T-helper 2 cell (primary cell): ENCODE measurements around the gene COX6B2.

Experiments used
- DNase-seq, 5 experiments: peaks; one replicate each; pipeline versions ENCODE4 v3.0.0 to v3.0.0-alpha.2; 2012 to 2022

The COX6B2 gene

DNA sequence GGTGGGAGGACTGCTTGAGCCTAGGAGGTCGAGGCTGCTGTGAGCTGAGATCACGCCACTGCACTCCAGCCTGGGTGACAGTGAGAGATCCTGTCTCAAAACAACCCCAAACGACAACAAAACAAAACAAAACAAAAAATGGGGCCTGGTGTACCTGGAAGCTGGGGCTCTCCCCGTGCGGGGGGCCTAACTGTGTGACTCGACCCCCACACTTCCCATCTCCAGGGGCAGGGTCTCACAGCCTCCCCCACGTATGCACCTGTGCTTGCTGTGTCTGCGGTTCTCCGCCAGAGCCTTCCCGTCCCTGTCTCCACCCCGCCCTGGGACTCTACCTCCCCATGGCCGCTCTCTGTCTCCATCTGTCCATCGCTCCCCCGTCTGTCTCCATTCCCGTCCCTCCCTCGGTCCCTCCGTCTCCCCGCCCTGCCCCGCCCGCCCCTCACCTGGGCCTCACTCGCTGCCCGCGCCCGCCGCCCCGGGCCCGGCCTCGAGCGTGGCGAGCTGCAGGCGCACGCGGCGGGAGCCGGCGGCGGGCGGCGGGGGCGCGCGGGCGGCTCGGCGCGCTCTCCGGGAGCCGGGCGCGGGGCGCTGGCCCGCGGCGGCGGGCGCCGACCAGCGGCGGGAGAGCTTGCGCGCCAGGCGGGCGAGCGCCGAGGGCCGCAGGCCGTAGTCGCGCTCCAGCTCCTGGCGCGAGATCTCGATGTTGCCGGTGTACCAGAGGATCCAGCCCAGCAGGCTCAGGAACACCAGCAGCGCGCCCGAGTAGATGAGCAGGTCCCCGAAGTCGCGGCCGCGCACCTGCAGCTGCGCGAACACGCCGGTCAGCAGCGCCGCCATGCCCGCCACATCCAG, 29.0 kb upstream of the COX6B2 start:
- peak in 2 of 5 experiments; percentile 30 to 78 for DNase-seq

GRCh38 chr19:55382522-55383054, 28.1 kb upstream of the COX6B2 start:
- DNase-seq: no peak

GRCh38 chr19:55382013-55382412, 27.5 kb upstream of the COX6B2 start:
- DNase-seq: no peak

DNA sequence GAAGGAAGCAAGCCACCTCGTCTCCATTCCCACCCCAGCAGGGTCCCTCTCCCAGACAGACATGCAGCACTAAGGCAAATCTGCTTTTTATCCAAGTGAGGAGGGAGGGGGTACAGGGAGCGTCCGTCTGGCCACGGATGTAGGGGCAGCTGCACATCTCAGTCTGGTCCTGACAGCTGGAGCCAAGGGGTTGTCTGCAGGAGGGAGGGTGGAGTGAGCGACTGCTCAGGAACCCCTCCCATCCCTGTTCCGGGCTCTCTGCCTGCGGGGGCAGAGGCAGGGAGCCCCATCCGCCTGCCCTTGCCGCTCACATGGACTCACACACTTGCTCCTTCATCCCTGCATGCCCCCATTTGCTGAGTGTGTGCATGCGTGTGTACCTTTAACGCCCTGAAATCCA, 24.7 kb upstream of the COX6B2 start:
- DNase-seq: no peak

- no peak for DNase-seq
Observed at GRCh38 chr19:55377356-55378131, 23.0 kb upstream of the COX6B2 start.

GRCh38 chr19:55376241-55376933, 21.9 kb upstream of the COX6B2 start, which contains the start of gene TMEM190:
TMEM190 (plus strand) TSS chr19:55376826; CDS start chr19:55376854, 28 bp downstream.
- DNase-seq: no peak

GRCh38 chr19:55373993-55374757, 19.7 kb upstream of the COX6B2 start:
- no peak for DNase-seq

DNA sequence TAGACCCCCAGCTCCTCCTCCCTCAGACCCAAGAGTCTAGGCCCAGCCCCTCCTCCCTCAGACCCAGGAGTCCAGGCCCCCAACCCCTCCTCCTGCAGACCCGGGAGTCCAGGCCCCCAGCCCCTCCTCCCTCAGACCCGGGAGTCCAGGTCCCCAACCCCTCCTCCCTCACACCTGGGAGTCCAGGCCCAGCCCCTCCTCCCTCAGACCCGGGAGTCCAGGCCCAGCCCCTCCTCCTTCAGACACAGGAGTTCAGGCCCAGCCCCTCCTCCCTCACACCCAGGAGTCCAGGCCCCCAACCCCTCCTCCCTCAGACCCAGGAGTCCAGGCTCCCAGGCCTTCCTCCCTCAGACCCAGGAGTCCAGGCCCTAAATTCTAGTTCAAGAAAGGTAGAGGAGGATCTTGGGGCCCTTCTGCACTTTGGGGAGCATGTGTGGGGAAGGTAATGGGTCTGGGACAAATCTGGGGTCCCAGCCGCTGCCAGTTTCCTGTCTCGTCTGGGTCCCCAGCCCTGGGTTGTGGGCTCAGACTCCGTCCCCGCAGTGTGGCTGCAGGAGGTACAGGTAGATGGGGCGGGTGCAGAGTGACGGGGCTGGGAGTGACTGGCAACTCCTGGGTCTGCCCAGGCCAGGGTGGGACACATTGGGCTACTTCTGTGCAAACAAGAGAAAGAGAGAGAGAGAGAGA, 18.9 kb upstream of the COX6B2 start:
- DNase-seq: no peak

DNA sequence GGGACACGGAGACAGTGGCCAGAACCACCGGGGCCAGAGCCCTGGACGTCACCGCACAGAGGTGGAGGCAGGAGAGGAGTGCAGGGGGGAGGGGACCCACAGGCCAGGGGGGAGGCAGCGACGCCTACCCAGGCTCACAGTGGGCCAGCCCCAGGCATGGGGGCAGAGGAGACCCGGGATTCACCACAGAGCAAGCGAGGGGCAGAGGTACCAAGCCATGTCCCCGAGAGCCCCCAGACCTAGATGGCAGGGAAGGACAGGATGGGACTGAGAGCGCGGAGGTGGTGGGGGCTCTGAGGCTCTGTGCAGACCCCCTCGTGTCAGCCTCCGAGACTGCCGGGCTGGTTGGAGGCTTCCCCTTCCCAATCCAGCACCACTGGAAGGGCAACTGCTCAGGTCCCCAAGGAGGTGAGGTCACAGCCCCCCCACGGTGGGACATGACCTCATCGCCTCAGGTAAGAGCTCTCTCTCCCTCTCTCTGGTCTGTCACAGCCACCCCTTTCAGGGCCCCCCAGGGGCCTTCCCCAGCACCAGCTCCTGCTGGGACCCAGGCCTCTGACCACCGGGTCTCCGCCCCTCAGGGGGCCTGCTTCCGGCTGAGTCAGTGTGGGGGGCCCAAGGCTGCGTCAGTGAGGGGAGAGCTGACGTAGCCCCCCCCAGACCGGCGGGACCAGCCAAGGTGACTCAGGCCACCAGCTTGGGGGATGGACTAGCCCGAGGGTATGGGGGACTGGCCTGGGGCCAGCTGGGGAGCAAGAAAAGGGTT, 18.0 kb upstream of the COX6B2 start:
- no peak for DNase-seq

DNA sequence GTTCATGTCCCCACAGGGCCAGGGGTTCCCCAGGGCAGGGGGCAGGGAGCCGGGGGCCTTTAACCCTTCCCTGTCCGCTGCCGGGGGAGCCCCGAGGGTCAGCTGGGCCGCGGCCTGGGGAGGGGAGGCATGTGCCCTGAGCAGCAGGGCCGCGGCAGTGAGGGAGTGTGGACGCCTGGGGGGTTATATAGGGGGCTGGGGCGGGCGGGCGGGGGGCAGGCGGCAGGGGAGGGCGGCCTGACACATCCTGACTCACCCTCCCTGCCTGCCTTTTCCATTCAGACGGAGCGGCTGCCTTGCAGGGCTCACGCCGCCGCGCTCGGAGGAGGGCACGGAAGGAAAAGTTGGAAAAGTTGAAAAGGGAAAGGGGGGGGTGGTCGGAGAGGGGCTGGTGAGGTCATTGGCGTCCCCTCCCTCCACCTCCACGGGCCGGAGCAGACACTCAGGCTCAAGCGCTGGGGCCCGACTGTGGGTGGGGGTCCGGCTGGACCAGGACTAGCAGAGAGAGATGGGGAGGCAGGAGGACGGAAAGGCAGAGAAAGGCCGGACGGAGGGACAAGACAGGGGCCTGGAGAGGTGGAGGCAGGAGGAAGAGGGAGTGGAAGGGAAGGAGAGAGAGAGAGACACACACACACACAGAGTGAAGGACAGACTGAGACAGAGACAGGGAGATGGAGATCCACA, 15.9 kb upstream of the COX6B2 start, which contains the start of gene IL11:
IL11 (minus strand) TSS at position 159 of the 684 bp plus-strand sequence; CDS start at position 6, 153 bp downstream.
- DNase-seq: no peak

DNA sequence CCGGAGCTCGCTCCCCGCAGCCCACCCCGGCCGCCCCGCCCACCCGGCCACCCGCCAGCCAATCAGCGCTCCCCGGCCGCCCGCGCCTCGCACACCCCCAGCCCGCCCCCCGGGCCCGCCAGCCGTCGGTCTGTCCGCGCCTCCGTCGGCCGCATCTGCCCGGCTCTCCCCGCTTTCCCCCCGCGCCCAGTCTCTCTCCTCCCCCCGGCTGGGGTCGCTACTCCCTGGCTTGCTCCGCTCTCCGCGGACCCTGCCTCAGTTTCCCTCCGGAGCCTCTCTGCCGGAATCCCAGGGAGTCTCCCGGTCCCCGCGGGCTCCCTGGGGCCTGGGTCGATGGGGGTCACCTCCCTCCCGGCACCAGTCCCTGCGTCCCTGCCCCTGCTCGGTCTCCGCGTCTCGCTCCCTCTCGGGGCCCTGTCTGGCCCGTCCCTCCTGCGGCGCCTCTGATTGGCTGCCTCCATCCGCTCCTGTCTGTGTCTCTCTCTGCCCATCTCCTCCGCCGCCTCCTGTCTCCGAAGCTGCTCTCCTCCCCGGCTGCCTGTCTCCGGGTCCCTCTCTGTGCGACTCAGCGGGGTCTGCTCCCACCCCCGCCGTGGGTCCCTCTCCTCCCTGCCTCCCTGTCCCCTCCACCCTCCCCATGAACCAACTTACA, 15.3 kb upstream of the COX6B2 start:
- DNase-seq: peak in 1 of 5 experiments; percentile 39

- no peak for DNase-seq
Observed at GRCh38 chr19:55368701-55369563, 14.4 kb upstream of the COX6B2 start.

GRCh38 chr19:55368106-55368505, 13.6 kb upstream of the COX6B2 start:
- no peak for DNase-seq

- DNase-seq: no peak
Observed at GRCh38 chr19:55366790-55367189, 12.3 kb upstream of the COX6B2 start.

DNA sequence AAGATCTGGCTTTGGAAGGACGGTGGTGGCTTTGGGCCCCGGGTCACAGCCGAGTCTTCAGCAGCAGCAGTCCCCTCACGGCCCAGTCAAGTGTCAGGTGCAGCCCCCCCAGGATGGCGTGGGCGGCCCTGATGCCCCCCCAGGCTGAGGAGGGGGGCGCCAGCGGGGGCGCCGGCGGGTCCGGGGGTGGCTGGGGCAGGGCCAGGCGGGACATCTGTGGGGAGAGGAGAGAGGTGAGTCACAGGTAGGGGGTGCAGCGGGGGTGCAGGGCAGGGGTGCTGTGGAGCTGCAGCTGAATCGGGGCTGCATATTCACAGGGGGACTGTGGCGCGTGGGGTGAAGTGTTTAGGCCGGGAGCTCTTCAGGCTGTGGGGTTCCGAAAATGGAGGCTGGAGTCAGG, 11.4 kb upstream of the COX6B2 start:
- no peak for DNase-seq

- no peak for DNase-seq
Observed at GRCh38 chr19:55365245-55365644, 10.7 kb upstream of the COX6B2 start.

DNA sequence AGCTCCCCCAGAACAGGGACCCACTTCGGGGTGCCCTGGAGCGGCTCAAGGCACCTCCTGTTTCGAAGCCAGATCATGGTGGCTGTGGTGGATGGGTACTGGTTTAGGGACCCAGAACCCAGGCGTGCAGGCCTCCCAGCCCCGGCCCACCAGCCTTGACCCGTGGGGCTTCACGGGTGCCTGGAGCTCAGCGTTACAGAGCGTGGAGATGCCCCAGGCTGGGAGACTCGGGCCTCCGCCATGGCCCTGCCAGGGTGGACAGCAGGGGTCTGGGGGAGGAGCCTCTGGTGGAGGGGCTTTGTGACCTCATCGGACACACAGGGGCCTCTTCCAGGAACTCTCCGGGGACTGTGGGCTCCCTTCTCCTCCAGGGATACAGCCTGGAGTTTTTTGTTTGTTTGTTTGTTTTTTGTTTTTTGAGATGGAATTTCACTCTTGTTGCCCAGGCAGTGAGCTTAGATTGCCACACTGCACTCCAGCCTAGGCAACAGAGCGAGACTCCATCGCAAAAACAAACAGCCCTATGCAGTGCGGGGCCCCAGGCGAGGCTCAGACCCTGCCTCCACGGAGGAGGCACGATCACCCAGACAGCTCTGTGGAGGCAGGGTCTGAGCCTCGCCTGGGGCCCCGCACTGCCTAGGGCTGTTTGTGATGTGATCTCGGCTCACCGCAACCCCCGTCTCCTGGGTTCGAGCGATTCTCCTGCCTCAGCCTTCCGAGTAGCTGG, 8.6 kb upstream of the COX6B2 start, which contains the start of gene GARIN5B:
GARIN5B (minus strand) TSS at position 271 of the 727 bp plus-strand sequence; CDS start at position 77, 194 bp downstream.
- DNase-seq: no peak
